Right atrium auricular region (tissue), 2 donors: ENCODE data around the gene HLTF. TPM values are rescaled to one million over a fixed set of nuclear protein-coding genes. Genes with fewer than 3 reads are reported as not detected.

Experiments
- DNase-seq: peaks from one replicate; pipeline ENCODE4 v3.0.0-alpha.2; 2019; ENCODE audit warnings: low spot score
- H3K27ac ChIP-seq, 2 donors: fragments of 200-600 bp; sonication (generic); 1 replicate in 1 of 2; 2 replicates in 1 of 2; pipeline ENCODE4 v1.5.1; 2016 to 2019
- H3K27me3 ChIP-seq, 2 donors: fragments of 200-600 bp; sonication (generic); one replicate each; pipeline versions ENCODE4 v1.5.1 to v1.6.0; 2017 to 2019
- H3K36me3 ChIP-seq: fragments of 200-600 bp; sonication (generic); one replicate; pipeline ENCODE4 v1.5.1; 2016
- H3K4me1 ChIP-seq, 2 donors: fragments of 200-600 bp; sonication (generic); one replicate each; pipeline versions ENCODE4 v1.5.1 to v1.6.0; 2017 to 2019
- H3K4me3 ChIP-seq, 2 donors: fragments of 200-600 bp; sonication (generic); 1 replicate in 1 of 2; 2 replicates in 1 of 2; pipeline ENCODE4 v1.5.1; 2017 to 2019; ENCODE audit warnings: mild to moderate bottlenecking in 1 of 2, moderate library complexity in 1 of 2
- H3K9me3 ChIP-seq, 2 donors: fragments of 200-600 bp; sonication (generic); one replicate each; pipeline ENCODE4 v1.5.1; 2019
- total RNA-seq, 2 donors: library from RNA; depleted of rRNA; stranded (reverse); fragments of >200 nt; gene quantifications; one replicate each; pipeline ENCODE4 v1.1.0, GENCODE V29; 2016
- TF ChIP-seq, protein P1 (sequence below), 2 donors: fragments of 200-600 bp; sonication (generic); IDR thresholded peaks; one replicate each; pipeline ENCODE4 v1.5.1; 2019; ENCODE audit warnings: antibody characterized with exemption in 2 of 2

HLTF gene
- total RNA-seq, 2 donors from 2014 or later, result 9.2 to 24.8 TPM

DNA sequence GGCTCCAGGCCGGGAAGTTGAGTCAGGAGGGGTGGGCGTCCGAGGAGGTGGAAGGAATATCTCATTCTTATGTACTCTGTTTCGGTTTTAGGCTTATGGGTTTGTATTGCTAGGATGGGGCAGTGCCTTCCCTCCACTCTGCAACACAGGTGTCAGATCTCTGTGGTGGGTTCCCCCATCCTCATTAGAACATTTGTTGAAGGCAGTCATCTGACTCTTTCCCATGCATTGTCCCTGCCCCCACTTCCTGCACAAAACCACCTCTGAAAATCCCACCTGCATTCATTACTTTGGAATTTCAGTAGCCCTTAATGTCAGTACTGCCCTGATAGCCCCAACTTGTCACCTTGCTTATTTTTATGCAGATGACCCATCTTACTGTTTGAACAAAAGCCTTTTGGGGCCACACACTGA lies 65.5 kb downstream of the HLTF start:
- peaks cover 37% of the 10 kb centered on the region for H3K36me3 ChIP-seq
- H3K4me1 ChIP-seq, result peaks cover 0 to 46% of the 10 kb centered on the region in 2 donors
- peaks cover 0 to 7% of the 10 kb centered on the region in 2 donors for H3K9me3 ChIP-seq
- no peak for DNase-seq
- TF ChIP-seq, protein P1, sequence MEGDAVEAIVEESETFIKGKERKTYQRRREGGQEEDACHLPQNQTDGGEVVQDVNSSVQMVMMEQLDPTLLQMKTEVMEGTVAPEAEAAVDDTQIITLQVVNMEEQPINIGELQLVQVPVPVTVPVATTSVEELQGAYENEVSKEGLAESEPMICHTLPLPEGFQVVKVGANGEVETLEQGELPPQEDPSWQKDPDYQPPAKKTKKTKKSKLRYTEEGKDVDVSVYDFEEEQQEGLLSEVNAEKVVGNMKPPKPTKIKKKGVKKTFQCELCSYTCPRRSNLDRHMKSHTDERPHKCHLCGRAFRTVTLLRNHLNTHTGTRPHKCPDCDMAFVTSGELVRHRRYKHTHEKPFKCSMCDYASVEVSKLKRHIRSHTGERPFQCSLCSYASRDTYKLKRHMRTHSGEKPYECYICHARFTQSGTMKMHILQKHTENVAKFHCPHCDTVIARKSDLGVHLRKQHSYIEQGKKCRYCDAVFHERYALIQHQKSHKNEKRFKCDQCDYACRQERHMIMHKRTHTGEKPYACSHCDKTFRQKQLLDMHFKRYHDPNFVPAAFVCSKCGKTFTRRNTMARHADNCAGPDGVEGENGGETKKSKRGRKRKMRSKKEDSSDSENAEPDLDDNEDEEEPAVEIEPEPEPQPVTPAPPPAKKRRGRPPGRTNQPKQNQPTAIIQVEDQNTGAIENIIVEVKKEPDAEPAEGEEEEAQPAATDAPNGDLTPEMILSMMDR (IDR thresholded peaks at IDR 0.05), result no peak
- no peak overlapping the region for H3K27ac ChIP-seq
- H3K4me3 ChIP-seq, result no peak overlapping the region
- H3K27me3 ChIP-seq, result no peaks in the 10 kb centered on the region

DNA sequence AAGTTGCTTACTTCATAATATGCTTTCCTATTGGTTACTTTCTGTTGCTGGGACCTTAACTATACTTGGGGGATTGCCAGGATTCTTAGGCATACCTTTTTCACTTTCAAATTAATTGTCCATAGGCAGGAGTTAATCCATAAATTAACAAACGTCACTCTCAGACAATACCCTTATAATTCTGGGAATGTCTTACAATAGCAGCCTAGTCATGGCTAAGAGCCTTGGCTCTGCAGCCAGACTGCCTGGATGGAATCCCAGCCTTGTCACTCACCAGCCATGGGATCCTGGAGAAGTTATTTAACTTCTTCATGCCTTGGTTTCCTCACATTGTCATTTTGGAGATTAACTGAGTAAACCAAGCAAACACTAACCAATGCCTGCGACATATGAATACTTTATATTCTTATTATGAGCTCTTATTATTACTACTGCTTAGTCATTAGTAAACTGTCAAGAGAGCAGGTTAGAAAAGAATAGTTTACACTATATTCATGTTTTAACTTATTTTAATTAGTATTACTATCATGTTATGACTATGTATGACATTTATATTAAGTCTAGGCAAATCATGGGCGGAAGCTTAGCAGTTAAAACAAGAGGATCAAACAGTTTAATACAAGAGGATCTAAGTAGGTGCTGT lies 66.0 kb downstream of the HLTF start:
- TF ChIP-seq, protein P1 (IDR thresholded peaks at IDR 0.05), result no peak
- Histone ChIP-seq H3K4me1 (peaks cover 0 to 51% of the 10 kb centered on the region in 2 donors), H3K27me3 (no peaks in the 10 kb centered on the region), H3K4me3 (no peak overlapping the region), H3K27ac (peak overlapping the region in 1 of 2 donors; percentile 48), H3K36me3 (peaks cover 31% of the 10 kb centered on the region), H3K9me3 (peaks cover 0 to 6% of the 10 kb centered on the region in 2 donors)
- no peak for DNase-seq

DNA sequence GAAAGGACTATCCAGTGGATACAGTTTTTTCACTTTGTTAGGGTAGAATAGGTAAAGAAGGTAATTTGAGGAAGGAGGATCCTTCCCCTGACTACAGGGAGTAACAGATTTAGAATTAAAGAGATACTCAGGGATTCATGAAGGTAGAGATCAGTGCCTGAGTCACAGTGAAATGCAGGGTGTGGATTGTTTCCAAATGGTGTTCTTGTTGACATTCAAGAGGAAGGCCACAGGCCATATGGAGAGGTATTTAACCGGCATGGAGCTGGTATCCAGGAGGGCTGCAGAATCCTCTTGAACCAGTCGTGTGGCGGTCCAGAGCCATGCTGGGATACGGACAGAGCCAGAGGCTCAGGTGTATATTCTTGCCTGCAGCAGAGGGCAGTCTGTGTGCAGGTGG lies 66.8 kb downstream of the HLTF start:
- no peaks in the 10 kb centered on the region for H3K9me3 ChIP-seq
- TF ChIP-seq, protein P1 (IDR thresholded peaks at IDR 0.05), result no peak
- peaks cover 24% of the 10 kb centered on the region for H3K36me3 ChIP-seq
- H3K27me3 ChIP-seq, result no peaks in the 10 kb centered on the region
- DNase-seq, result no peak
- H3K4me1 ChIP-seq, result peaks cover 0 to 53% of the 10 kb centered on the region in 2 donors
- H3K27ac ChIP-seq, result peak overlapping the region in 1 of 2 donors; percentile 48
- no peak overlapping the region for H3K4me3 ChIP-seq

DNA sequence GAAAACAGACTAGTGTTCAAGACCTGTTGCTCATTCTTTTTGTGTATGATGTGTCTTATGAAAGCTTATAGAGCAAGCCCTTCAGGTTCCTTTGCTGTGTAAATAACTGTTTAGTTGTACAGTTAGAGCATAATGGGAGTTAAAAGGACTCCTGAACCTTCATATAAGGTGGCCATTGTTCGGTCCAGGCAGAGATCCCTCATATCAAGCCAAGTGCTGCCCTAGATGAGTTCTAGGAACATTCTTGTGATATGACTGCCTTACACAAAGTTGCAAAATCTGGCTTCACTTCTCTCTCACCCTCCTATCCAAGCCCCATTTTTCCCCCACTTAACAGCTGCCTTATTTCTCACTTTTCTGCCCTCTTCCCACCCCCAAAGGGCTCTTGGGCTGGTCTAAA lies 68.1 kb downstream of the HLTF start:
- no peaks in the 10 kb centered on the region for H3K27me3 ChIP-seq
- H3K27ac ChIP-seq, result peak overlapping the region; percentile 18 to 72
- no peak for DNase-seq
- TF ChIP-seq, protein P1 (IDR thresholded peaks at IDR 0.05), result no peak
- peaks cover 0 to 53% of the 10 kb centered on the region in 2 donors for H3K4me1 ChIP-seq
- peaks cover 24% of the 10 kb centered on the region for H3K36me3 ChIP-seq
- no peaks in the 10 kb centered on the region for H3K9me3 ChIP-seq
- H3K4me3 ChIP-seq, result no peak overlapping the region

DNA sequence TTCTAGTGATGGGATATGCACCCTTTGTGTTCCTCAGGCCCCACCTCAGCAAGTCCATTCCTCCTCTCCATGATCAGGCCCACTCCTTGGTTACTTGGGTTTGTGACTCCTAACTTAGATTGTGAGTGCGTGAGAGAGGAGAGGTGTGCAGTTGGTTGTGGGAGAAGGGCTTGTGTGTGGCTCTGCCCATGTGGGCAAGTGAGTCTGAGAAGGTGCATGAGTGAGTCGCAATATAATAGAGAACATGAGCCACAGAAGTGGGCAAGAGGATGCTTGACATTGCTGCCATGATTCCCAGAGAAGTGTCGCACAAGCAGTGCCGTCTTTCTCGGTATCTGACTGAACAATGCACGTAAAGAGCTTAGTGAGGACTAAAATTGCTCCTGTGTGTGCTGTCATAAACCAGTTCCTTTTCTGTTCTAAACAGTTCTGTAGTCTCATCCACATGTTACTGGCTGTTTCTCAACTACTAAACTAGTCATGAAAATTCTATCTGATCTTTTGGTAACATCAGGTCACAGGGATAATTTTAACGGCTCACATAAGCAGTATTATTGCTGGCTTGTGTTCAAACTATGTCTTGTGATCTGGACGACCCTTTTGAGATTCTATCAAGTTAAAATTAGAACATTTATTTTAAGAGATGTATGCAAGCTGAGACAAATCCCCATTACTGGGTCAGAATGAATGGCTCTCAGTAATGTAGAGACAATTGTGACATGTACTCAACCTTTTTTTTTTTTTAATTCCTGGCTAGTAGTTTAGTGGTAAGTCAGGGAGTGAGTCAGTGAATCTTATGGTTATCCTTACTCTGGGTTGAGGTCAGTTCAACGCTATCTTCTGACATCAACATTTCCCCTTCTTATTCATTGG lies 69.4 kb downstream of the HLTF start:
- H3K4me1 ChIP-seq, result peaks cover 0 to 57% of the 10 kb centered on the region in 2 donors
- no peaks in the 10 kb centered on the region for H3K9me3 ChIP-seq
- no peak overlapping the region for H3K4me3 ChIP-seq
- TF ChIP-seq, protein P1 (IDR thresholded peaks at IDR 0.05), result no peak
- H3K36me3 ChIP-seq, result peaks cover 31% of the 10 kb centered on the region
- peak overlapping the region; percentile 65 to 72 for H3K27ac ChIP-seq
- H3K27me3 ChIP-seq, result no peaks in the 10 kb centered on the region
- DNase-seq, result no peak
